GM12801 (cell line): ENCODE data around the gene MISFA.

Experiments used
- CTCF ChIP-seq: IDR thresholded peaks from one replicate; pipeline ENCODE4 v1.5.1; 2011; ENCODE audit warnings: control low read depth; ENCODE audit not compliant: insufficient read length; ENCODE audit errors: extremely low read depth

Gene MISFA

GRCh38 chr11:18599739-18600230 is at the start of gene MISFA:
Gene MISFA, plus strand, starts transcription at chr11:18599789. Its CDS starts 140 bp downstream, at chr11:18599929.
- TF ChIP-seq CTCF = no peak

GRCh38 chr11:18563090-18563730 is 36.4 kb upstream of the MISFA start:
- TF ChIP-seq CTCF = no peak

- TF ChIP-seq CTCF = no peak
Measured at GRCh38 chr11:18564149-18564548, 35.4 kb upstream of the MISFA start.

- TF ChIP-seq CTCF = no peak
Measured at GRCh38 chr11:18566406-18566805, 33.2 kb upstream of the MISFA start.

- no peak for TF ChIP-seq CTCF
Measured at GRCh38 chr11:18567081-18567480, 32.5 kb upstream of the MISFA start.

- TF ChIP-seq CTCF = no peak
Measured at GRCh38 chr11:18575361-18575760, 24.2 kb upstream of the MISFA start.

GRCh38 chr11:18578975-18579598 is 20.5 kb upstream of the MISFA start:
- TF ChIP-seq CTCF = no peak
